ENCODE data around the gene COL1A2.
A peak's percentile ranks its signal among the peaks of the same experiment; 100 is the strongest.

COL1A2 gene

DNA sequence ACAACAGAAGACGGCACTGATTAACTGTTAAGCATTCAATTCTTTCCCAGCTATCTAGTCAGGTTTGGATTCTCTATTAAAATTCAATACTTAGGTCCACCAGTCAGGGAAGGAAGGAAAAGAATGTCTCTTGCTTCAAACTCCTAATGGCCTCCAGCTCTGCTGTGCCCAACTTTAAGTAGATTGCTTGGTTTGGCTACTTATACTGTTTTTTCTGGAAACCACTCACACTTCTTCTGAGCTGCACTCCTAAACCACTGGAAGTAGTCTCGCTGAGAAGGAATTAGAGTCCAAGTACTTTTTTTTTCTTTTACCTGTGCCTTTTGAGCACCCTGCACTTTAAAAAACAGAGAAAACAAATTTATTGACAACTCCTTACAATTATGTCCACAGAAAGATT is 26.7 kb upstream of the COL1A2 start:
- Histone ChIP-seq H3K27ac (ENCODE audit: poor library complexity, severe bottlenecking) (peak overlapping the region; percentile 15), H3K27me3 (ENCODE audit: insufficient read depth, poor library complexity, severe bottlenecking) (no peaks in the 10 kb centered on the region), H3K36me3 (ENCODE audit: low read depth) (no peaks in the 10 kb centered on the region), H3K4me1 (ENCODE audit: insufficient read depth, poor library complexity, severe bottlenecking) (no peaks in the 10 kb centered on the region), H3K9me3 (ENCODE audit: severe bottlenecking) (no peaks in the 10 kb centered on the region), H3K4me3 (ENCODE audit: severe bottlenecking) (no peak overlapping the region)
- DNase-seq (ENCODE audit: low spot score) (no peak), ATAC-seq (ENCODE audit: low read depth) (no peak)
- TF ChIP-seq, protein P1, sequence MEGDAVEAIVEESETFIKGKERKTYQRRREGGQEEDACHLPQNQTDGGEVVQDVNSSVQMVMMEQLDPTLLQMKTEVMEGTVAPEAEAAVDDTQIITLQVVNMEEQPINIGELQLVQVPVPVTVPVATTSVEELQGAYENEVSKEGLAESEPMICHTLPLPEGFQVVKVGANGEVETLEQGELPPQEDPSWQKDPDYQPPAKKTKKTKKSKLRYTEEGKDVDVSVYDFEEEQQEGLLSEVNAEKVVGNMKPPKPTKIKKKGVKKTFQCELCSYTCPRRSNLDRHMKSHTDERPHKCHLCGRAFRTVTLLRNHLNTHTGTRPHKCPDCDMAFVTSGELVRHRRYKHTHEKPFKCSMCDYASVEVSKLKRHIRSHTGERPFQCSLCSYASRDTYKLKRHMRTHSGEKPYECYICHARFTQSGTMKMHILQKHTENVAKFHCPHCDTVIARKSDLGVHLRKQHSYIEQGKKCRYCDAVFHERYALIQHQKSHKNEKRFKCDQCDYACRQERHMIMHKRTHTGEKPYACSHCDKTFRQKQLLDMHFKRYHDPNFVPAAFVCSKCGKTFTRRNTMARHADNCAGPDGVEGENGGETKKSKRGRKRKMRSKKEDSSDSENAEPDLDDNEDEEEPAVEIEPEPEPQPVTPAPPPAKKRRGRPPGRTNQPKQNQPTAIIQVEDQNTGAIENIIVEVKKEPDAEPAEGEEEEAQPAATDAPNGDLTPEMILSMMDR (IDR thresholded peaks at IDR 0.05; ENCODE audit: poor library complexity, severe bottlenecking) = no peak

DNA sequence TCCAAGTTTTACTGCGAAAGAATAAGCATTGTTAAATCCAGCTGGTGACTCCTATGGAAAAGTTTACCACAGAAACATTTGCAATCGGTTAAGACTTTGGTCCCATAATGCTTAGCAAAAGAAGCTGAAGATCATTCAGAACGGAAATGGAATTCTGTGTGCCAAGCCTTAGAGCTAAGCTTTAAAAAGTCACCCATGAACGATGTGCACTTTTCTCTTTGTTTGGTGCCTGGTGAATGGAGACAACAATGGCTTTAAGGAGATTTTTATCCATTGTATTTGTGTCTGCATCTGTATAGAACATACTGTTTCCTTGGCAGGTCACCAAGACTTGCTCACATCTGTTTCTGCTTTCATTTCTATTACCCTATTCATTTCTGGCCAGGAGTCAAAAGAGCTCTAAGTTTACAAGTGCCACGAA is 26.3 kb upstream of the COL1A2 start:
- no peaks in the 10 kb centered on the region for H3K27me3 ChIP-seq (ENCODE audit: insufficient read depth, poor library complexity, severe bottlenecking)
- TF ChIP-seq, protein P1 (IDR thresholded peaks at IDR 0.05; ENCODE audit: poor library complexity, severe bottlenecking) = no peak
- H3K4me1 ChIP-seq (ENCODE audit: insufficient read depth, poor library complexity, severe bottlenecking) = no peaks in the 10 kb centered on the region
- H3K4me3 ChIP-seq (ENCODE audit: severe bottlenecking) = no peak overlapping the region
- DNase-seq (ENCODE audit: low spot score) (no peak), ATAC-seq (ENCODE audit: low read depth) (no peak)
- H3K27ac ChIP-seq (ENCODE audit: poor library complexity, severe bottlenecking) = peak overlapping the region; percentile 15
- H3K9me3 ChIP-seq (ENCODE audit: severe bottlenecking) = no peaks in the 10 kb centered on the region
- H3K36me3 ChIP-seq (ENCODE audit: low read depth) = no peaks in the 10 kb centered on the region

DNA sequence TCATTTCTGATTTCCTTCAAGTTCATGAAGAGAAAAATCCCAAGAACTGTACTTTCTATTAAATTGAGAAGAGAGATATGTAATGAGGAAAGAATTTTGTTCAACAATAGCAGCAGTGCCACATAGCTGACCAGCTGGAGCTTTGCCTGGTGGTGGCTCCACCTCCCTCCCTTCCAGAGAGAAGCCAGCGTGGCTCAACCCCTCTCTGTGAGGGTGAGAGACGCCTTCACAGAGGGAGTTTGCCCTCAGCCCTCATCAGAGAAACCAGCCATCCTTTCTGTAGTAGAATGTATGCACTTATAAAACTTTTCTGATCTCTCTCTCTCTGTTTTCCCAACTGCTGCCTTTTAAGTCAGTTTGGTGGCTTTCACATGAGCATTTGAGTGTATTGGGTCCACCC is 20.5 kb upstream of the COL1A2 start:
- Histone ChIP-seq H3K9me3 (ENCODE audit: severe bottlenecking) (no peaks in the 10 kb centered on the region), H3K36me3 (ENCODE audit: low read depth) (no peaks in the 10 kb centered on the region), H3K4me1 (ENCODE audit: insufficient read depth, poor library complexity, severe bottlenecking) (peaks cover 8% of the 10 kb centered on the region), H3K4me3 (ENCODE audit: severe bottlenecking) (no peak overlapping the region), H3K27me3 (ENCODE audit: insufficient read depth, poor library complexity, severe bottlenecking) (no peaks in the 10 kb centered on the region), H3K27ac (ENCODE audit: poor library complexity, severe bottlenecking) (no peak overlapping the region)
- DNase-seq (ENCODE audit: low spot score) (no peak), ATAC-seq (ENCODE audit: low read depth) (no peak)
- TF ChIP-seq, protein P1 (IDR thresholded peaks at IDR 0.05; ENCODE audit: poor library complexity, severe bottlenecking) = no peak

DNA sequence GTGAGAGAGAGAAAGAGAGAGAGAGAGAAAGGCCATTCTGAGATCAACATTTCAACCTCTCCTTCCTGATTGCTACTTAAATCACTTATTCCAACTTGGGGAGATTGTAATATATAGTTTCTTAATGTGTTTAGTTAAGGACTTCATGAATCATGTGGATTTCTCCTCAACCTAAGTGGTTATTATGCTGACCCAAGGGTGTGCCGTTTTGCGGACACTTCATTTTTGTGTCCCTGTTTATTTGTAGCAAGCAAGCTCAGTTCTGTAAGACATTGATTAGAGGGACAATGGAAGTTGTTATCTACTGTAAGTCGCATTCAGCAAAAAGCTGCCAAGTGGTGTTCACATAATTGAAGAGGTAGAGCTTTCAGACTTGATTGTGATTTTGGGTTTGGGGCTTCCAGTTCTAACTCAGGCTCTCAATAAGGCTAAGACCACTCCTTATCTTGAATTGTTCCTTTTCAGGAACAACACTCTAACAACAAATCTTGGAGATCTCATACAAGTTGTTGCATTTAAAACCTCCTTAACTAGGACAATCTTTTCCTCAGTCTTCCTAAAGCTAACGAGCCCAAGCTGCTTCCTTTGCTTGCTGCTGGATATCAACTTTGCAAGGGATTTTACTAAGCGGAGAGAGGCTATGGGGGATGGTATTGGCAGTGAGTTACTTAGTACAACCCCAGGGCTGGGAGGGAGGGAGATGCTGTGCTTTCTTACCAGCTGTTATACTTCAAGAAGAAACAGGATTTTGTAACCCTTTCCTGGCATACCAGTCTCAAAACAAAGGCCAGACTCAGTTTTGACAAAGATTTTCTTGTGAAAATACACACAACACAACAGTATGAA is 19.8 kb upstream of the COL1A2 start:
- H3K4me3 ChIP-seq (ENCODE audit: severe bottlenecking) = no peak overlapping the region

More for the DNA sequence above, 19.8 kb upstream of the COL1A2 start:
- Histone ChIP-seq H3K4me1 (ENCODE audit: insufficient read depth, poor library complexity, severe bottlenecking) (peaks cover 8% of the 10 kb centered on the region), H3K9me3 (ENCODE audit: severe bottlenecking) (no peaks in the 10 kb centered on the region), H3K27ac (ENCODE audit: poor library complexity, severe bottlenecking) (no peak overlapping the region), H3K27me3 (ENCODE audit: insufficient read depth, poor library complexity, severe bottlenecking) (no peaks in the 10 kb centered on the region), H3K36me3 (ENCODE audit: low read depth) (no peaks in the 10 kb centered on the region)
- TF ChIP-seq, protein P1 (IDR thresholded peaks at IDR 0.05; ENCODE audit: poor library complexity, severe bottlenecking) = no peak
- ATAC-seq (ENCODE audit: low read depth) (no peak), DNase-seq (ENCODE audit: low spot score) (no peak)
